BE2C (cell line): ENCODE measurements around the gene HDAC4.

ENCODE experiments used
- DNase-seq: peaks from one replicate; pipeline ENCODE4 v3.0.0-alpha.2; 2020
- H3K27me3 ChIP-seq: fragments of 250-450 bp; sonication (Bioruptor Pico); 2 replicates; pipeline ENCODE4 v1.5.1; 2020; ENCODE audit warnings: mild to moderate bottlenecking
- H3K36me3 ChIP-seq: fragments of 250-450 bp; sonication (Bioruptor Pico); 2 replicates; pipeline ENCODE4 v1.5.1; 2020; ENCODE audit warnings: mild to moderate bottlenecking
- H3K4me1 ChIP-seq: fragments of 250-450 bp; sonication (Bioruptor Pico); 2 replicates; pipeline ENCODE4 v1.5.1; 2020
- H3K4me3 ChIP-seq: 2 replicates; pipeline ENCODE4 v1.5.1; 2011; ENCODE audit warnings: low read depth, low read length
- H3K9me3 ChIP-seq: fragments of 250-450 bp; sonication (Bioruptor Pico); 2 replicates; pipeline ENCODE4 v1.5.1; 2020
- CTCF ChIP-seq: IDR thresholded peaks from 2 replicates; pipeline ENCODE4 v1.5.1; 2012; ENCODE audit warnings: mild to moderate bottlenecking, low read depth, low read length

Gene HDAC4

DNA sequence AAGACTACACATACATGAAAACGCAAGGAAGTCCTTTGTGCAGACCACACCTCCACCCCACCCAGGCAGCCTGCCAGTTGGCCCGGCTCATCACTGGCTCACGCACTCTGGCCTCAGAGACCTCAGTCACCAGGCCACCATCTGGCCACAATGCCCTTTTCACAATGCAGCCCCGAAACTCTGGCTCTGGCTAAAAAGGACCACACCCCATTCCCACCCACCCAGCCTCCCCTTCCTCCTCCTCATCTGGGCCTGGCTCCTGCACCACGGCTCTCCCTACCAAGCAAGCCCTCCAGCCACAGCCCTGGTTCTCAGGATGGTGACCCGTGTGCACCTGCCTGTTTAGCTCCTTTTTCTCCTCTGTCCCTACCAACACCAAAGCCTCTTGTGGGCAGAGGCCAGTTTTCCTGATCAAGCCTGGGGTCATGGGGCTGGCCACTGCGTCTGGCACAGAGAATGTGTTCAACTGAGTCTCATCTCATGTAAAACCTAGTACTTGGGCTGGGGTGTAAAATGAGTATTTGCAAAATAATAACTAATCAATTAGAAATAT lies 7.4 kb downstream of the HDAC4 start:
- no peak for DNase-seq
- no peak for TF ChIP-seq CTCF
- Histone ChIP-seq H3K36me3 (peaks cover 18% of the 10 kb centered on the region), H3K4me1 (peaks cover 3% of the 10 kb centered on the region; the same call in 1 of the 2 replicates), H3K9me3 (no peaks in the 10 kb centered on the region), H3K27me3 (no peaks in the 10 kb centered on the region), H3K4me3 (no peak overlapping the region)

DNA sequence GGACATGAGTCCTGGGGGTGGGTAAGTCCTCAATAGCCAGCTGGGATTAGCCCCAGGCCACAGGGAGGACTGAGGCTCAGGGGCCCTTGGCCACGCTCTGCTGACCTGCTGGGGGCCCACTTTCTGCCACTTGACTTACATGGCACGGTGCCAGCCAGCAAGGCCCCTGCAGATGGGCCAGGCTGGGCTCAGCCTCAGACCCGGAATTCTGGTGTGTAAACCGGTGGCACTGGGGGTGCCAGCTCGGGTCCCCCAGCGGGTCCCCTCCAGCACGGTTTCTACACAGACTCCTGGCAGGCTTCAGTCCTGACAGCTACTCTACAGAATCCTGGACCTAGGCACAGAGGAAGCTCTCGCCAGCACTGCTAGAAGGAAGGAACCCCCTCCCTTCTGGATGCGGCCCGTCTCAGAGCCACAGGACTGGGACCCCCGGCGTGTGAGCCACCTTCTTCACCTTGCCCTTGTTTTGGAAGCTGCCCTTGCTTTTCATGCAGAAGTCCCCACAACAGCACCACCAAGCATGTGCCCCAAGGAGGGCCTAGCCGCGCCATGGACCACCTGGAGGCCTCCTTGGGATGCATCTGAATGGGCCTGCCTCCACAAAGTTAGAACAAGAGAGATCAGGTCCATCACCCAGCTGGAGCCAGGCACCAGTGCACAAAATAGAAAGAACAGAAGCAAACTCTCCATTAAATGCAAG lies 8.0 kb downstream of the HDAC4 start:
- Histone ChIP-seq H3K9me3 (no peaks in the 10 kb centered on the region), H3K27me3 (no peaks in the 10 kb centered on the region), H3K4me3 (no peak overlapping the region), H3K4me1 (peaks cover 2% of the 10 kb centered on the region; the same call in 1 of the 2 replicates), H3K36me3 (peaks cover 18% of the 10 kb centered on the region)
- TF ChIP-seq CTCF = no peak
- DNase-seq = no peak

DNA sequence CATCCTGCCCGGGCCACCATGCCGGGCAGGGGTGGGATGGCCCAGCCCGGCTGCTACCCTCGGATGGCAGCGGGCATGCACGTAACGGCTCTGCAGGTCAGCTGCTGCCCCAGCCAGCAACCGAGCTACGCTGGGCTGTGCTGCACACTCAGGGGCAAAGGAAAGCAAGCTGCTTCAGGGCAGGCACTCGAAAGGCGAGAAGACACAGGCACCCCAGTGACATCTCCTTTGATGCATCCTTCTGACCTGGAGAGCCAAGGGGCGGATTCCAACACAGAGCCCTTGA lies 8.8 kb downstream of the HDAC4 start:
- Histone ChIP-seq H3K9me3 (no peaks in the 10 kb centered on the region), H3K4me1 (peaks cover 2% of the 10 kb centered on the region; the same call in 1 of the 2 replicates), H3K4me3 (no peak overlapping the region), H3K36me3 (peaks cover 19% of the 10 kb centered on the region), H3K27me3 (no peaks in the 10 kb centered on the region)
- no peak for TF ChIP-seq CTCF
- no peak for DNase-seq

DNA sequence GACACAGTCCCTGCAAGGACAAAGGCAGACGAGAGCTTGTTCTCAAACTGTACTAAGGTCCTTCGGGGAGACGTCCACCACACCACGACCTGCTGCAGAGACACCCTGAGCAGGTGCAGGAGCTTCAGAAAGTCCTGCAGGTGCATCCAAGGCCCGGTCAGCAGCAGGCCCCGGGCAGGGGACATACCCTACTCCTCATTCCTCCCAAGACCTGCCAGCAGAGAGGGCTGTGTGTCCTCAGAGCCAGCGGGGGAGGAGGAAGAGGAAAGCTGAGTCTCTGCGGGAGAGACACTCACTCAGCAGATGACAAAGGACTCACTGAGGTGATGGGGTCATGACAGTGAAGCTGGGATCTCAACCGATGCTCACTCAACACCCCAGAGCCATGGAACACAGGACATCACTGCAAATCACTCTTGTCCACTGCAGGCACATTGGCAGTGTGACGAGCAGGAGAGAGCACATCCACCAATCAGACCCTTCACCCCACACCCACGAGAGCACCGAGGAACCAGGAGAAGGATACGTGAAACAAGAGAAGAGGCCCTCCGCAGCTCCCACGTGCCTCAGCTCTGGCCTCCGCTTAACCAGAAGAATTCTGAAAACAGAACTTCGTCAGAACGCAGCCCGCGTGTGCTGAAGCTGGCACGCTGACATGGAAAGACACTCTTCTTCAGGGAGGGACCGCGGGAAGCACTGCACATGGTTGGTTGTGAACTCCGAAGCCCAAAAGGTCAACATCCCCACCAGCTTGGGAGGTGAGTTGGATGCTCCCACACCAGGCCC lies 9.3 kb downstream of the HDAC4 start:
- H3K9me3 ChIP-seq = no peaks in the 10 kb centered on the region
- H3K36me3 ChIP-seq = peaks cover 18% of the 10 kb centered on the region
- TF ChIP-seq CTCF = no peak
- no peaks in the 10 kb centered on the region for H3K27me3 ChIP-seq
- DNase-seq = peak; percentile 1
- H3K4me1 ChIP-seq = peaks cover 2% of the 10 kb centered on the region; the same call in 1 of the 2 replicates
- H3K4me3 ChIP-seq = no peak overlapping the region

GRCh38 chr2:239390546-239391285 lies 10.1 kb downstream of the HDAC4 start:
- Histone ChIP-seq H3K9me3 (no peaks in the 10 kb centered on the region), H3K36me3 (peaks cover 18% of the 10 kb centered on the region), H3K4me3 (no peak overlapping the region), H3K27me3 (no peaks in the 10 kb centered on the region), H3K4me1 (peaks cover 2% of the 10 kb centered on the region; the same call in 1 of the 2 replicates)
- peak; percentile 6 for DNase-seq
- no peak for TF ChIP-seq CTCF
